Activated CD4-positive, alpha-beta memory T cell treated with anti-CD3 and anti-CD28 coated beads for 36 hours (primary cell): Measurements from ENCODE around the gene TMUB1. TPM values are rescaled to one million over a fixed set of nuclear protein-coding genes. Genes with fewer than 3 reads are reported as not detected.

Source experiments
- CTCF ChIA-PET: fragments of 350-600 bp; sonication (Branson Sonifier 250); formaldehyde crosslinking; loops from one replicate; lab custom pipeline; 2021; ENCODE audit warnings: antibody characterized with exemption, inconsistent platforms; lab: Charles Lee
- POLR2A ChIA-PET: fragments of 350-600 bp; sonication (Branson Sonifier 250); formaldehyde crosslinking; loops from one replicate; lab custom pipeline; 2021; ENCODE audit warnings: antibody characterized with exemption; lab: Charles Lee
- DNase-seq: peaks from one replicate; pipeline ENCODE4 v3.0.0-alpha.2; 2020
- H3K27ac Mint-ChIP-seq: one replicate; pipeline ENCODE4 v1.8.0; 2021; ENCODE audit warnings: mixed read lengths
- H3K27me3 Mint-ChIP-seq: one replicate; pipeline ENCODE4 v1.8.0; 2021; ENCODE audit warnings: mixed read lengths
- H3K36me3 Mint-ChIP-seq: one replicate; pipeline ENCODE4 v1.8.0; 2021; ENCODE audit warnings: mixed read lengths
- H3K4me1 Mint-ChIP-seq: one replicate; pipeline ENCODE4 v1.8.0; 2021; ENCODE audit warnings: low read depth, mixed read lengths
- H3K4me3 Mint-ChIP-seq: one replicate; pipeline ENCODE4 v1.8.0; 2021; ENCODE audit warnings: mild to moderate bottlenecking, mixed read lengths
- H3K9me3 Mint-ChIP-seq: one replicate; pipeline ENCODE4 v1.8.0; 2021; ENCODE audit warnings: mixed read lengths
- intact Hi-C: fragments of 100-400 bp; cut with micrococcal nuclease; formaldehyde crosslinking; loops from one replicate; pipeline ENCODE4 v1.15.1; 2023
- total RNA-seq, 2 experiments: library from RNA; stranded (reverse); gene quantifications; one replicate each; pipeline ENCODE4 v1.2.3, GENCODE V29; 2021

Gene TMUB1
- total RNA-seq, 2 experiments from 2014 or later = 53.8 to 60.9 TPM

DNA sequence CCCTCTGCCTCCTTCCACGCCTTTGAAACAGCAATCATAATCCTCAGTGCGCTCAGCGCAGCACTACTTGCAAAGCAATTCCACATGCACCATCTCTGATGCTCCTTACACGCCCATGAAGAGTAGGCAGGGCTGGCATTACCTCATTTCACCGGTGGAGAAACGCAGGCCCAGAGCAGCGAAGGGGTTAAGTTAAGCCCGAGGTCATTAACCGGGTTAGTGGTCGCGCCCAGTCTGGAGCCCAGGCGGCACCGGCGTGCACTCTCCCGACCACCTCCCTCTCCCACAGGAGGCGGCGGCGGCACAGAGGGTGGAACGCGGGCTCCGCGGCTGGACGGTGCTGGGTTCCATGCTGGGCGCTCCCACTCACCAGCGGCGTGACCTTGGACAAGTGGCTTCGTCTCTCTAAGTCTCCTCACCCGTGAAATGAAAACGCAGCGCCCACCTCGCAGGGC is 3.2 kb downstream of the TMUB1 start:
- H3K9me3 Mint-ChIP-seq = no peaks in the 10 kb centered on the region
- peaks cover 32% of the 10 kb centered on the region for H3K4me1 Mint-ChIP-seq
- peaks cover 13% of the 10 kb centered on the region for H3K36me3 Mint-ChIP-seq
- DNase-seq = no peak
- intact Hi-C loops = loop anchor here (1.0 to 2.0 kb wide), 4 partner anchors 22 to 271 kb away; partner anchors contain the start of genes ABCF2 and CHPF2
- H3K27me3 Mint-ChIP-seq = peaks cover 2% of the 10 kb centered on the region
- CTCF ChIA-PET = interaction anchor here (0.9 to 1.6 kb wide), 3 partner anchors 30 to 164 kb away, joined by 3 to 9 read pairs (median 4); no protein-coding TSS in a partner anchor
- POLR2A ChIA-PET = interaction anchor here (1.0 to 1.5 kb wide), 3 partner anchors 10 to 55 kb away, joined by 3 to 5 read pairs (median 5); partner anchors contain the start of gene ATG9B
- peak overlapping the region; percentile 86 for H3K27ac Mint-ChIP-seq
- peak overlapping the region; percentile 93 for H3K4me3 Mint-ChIP-seq

DNA sequence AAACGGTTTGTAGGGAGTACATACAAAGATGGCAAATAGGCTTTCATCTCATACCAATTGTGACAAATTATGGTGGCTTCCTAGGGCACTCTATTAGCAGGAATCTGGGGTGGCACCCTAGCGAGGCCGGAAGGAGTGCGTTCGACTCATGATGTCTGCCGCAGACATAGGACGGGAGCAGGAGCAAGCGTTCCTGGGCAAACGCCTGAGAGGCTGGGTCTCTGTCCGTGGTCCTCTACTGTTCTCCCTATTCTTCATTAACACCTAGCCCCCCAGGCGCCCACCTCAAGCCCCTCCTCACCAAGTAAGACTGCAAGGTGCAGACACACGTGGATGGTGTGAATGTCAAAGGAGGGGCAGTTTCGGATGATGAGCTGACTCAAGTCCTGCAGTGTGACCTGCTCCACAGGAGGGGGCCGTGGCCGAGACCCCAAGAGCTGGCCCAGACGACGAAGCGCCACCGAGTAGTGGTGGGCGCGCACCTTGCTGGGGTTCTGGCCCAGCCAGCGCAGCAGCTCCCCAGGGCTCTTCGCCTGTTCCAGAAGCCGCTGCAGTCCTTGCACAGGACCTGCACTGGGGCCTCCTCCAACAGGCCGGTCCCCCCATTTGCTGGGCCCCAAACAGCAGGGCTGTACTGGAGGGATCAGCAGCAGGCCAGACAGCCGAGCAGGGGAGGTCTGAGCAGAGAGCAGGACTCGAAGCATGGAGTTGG is 3.9 kb downstream of the TMUB1 start:
- Mint-ChIP-seq H3K4me1 (peaks cover 28% of the 10 kb centered on the region), H3K27me3 (no peaks in the 10 kb centered on the region), H3K9me3 (no peaks in the 10 kb centered on the region), H3K36me3 (peaks cover 13% of the 10 kb centered on the region), H3K27ac (peak overlapping the region; percentile 86), H3K4me3 (peak overlapping the region; percentile 93)
- intact Hi-C loops = no loop called here
- DNase-seq = no peak
- CTCF ChIA-PET = no interaction called here
- POLR2A ChIA-PET = no interaction called here

DNA sequence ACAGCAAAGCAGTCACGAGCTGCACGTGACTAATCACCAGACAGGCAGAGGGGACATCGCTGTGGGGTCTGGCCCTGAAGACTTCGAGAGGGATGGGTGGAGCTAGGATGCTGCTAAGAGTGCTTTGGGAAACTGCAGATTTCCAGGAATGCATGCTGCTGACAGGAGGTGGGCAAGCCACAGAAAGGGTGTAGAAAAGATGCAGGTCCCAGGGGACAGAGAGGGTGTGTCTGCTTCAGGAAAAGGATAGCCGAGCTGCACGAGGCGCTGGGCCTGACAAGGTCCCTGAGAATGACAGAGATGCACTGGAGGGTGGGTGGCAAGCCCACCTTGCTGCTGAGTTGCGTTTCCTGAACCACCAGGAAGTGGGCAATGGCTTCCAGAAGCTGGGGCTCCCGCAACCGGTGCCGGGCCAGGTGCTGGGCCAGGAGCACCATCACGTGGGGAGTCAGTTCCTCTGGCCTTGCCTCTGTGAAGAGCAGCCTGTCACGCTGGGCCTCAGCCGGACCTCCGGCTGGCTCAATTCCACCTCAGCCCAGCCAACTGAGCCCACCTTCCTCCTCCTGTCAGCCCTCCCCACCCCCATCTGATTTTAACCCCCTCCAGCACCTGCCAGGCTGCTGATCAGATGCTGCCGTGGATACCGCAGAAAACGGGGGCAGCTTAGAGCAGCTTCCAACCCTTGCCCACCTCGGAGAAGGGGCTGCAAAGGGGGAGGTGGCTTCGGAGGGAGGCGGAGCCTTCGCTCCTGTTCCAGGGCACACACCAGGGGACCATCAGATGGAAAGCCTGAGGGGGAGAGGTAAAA is 4.9 kb downstream of the TMUB1 start:
- POLR2A ChIA-PET = interaction anchor here (0.8 to 1.8 kb wide), 2 partner anchors 8 to 11 kb away, joined by 3 to 4 read pairs; partner anchors contain the start of gene AGAP3

DNA sequence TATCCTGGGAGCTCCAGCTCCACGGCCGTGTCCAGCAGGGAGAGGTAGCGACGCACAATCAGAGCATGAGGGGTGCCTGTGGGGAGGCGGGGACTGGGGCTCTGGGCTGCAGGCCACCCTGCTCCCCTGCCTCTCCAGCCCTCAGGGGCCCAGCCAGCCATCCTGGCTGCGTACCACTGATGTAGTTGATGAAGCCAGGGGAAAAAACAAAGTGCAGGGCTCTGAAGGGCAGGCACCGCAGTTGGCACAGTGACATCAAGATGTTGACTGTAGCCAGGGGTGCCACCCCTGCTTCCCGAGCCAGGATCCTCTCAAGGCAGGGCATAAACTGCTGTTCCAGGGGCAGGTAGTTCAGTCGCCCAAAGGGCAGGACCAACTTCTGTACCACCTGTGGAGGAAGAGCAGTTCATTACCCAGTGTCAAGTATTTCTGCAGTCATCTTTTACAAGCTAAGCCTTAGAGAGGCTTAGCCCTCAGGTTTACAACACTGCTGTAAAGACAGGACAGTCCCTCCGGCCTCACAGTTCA is 5.5 kb downstream of the TMUB1 start:
- Mint-ChIP-seq H3K27me3 (no peaks in the 10 kb centered on the region), H3K4me3 (peak overlapping the region; percentile 26), H3K27ac (peak overlapping the region; percentile 61), H3K36me3 (peaks cover 15% of the 10 kb centered on the region), H3K4me1 (peaks cover 26% of the 10 kb centered on the region), H3K9me3 (no peaks in the 10 kb centered on the region)
- CTCF ChIA-PET = interaction anchor here (1.1 to 1.2 kb wide), 3 partner anchors 10 to 33 kb away, joined by 3 to 4 read pairs (median 4); no protein-coding TSS in a partner anchor
- POLR2A ChIA-PET = interaction anchor here (0.8 to 1.8 kb wide), 3 partner anchors 9 to 17 kb away, joined by 3 to 4 read pairs (median 3); partner anchors contain the start of gene AGAP3
- no peak for DNase-seq
- intact Hi-C loops = no loop called here

More for the DNA sequence above, 4.9 kb downstream of the TMUB1 start:
- Mint-ChIP-seq H3K9me3 (no peaks in the 10 kb centered on the region), H3K27me3 (no peaks in the 10 kb centered on the region), H3K4me3 (peak overlapping the region; percentile 93), H3K4me1 (peaks cover 28% of the 10 kb centered on the region), H3K36me3 (peaks cover 15% of the 10 kb centered on the region), H3K27ac (peak overlapping the region; percentile 61)
- intact Hi-C loops = no loop called here
- CTCF ChIA-PET = interaction anchor here (0.7 to 1.1 kb wide), 2 partner anchors 10 to 116 kb away, joined by 3 read pairs; no protein-coding TSS in a partner anchor
- no peak for DNase-seq

DNA sequence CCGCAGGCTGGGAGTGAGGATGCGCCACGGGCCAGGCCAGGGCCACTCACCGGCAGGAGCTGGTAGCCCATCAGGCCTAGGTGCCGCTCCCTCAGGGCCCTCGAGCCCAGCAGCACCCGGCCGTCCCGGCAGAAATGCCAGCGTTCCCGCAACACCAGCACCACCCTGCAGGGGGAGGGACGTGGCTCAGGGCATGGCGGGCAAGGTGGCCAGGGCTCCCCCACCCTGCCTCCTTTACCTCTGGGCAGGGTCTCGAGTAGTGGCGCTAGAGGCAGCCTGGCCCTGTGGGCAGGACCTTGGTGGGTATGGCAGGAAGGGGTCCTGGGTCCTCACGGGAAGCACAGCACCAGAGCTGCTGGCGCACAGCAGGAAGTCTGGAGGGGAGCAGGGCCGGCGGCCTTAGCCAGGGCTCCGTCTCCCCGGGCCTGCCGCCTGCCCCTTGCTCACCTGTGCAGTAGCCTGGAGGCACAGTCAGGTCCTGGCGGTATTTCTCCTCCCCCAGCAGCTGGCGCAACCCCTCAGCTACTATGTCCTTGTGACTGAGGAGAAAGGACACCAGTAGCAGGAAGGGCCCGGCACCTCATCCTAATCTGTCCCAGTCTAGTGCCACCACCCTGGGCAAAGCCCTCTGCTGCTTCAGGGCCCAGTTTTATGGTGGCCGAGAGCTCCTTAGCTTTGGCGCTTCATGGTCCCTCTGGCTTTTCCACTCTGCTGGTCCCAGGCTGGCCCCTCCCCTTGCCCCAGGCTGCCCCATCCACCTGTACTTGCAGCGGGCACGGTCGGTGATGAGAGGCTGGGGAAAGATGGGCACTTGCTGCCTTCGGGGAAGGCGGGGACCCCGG is 6.2 kb downstream of the TMUB1 start:
- Mint-ChIP-seq H3K36me3 (peaks cover 16% of the 10 kb centered on the region), H3K27ac (no peak overlapping the region), H3K4me1 (peaks cover 21% of the 10 kb centered on the region), H3K4me3 (no peak overlapping the region), H3K9me3 (no peaks in the 10 kb centered on the region), H3K27me3 (no peaks in the 10 kb centered on the region)
- no peak for DNase-seq
- ChIA-PET CTCF (interaction anchor here (1.1 to 1.2 kb wide), 3 partner anchors 9 to 34 kb away, joined by 3 to 4 read pairs (median 4); no protein-coding TSS in a partner anchor), POLR2A (interaction anchor here (0.8 to 1.8 kb wide), 4 partner anchors 9 to 16 kb away, joined by 3 to 4 read pairs (median 3); partner anchors contain the start of gene AGAP3)
- intact Hi-C loops = no loop called here

DNA sequence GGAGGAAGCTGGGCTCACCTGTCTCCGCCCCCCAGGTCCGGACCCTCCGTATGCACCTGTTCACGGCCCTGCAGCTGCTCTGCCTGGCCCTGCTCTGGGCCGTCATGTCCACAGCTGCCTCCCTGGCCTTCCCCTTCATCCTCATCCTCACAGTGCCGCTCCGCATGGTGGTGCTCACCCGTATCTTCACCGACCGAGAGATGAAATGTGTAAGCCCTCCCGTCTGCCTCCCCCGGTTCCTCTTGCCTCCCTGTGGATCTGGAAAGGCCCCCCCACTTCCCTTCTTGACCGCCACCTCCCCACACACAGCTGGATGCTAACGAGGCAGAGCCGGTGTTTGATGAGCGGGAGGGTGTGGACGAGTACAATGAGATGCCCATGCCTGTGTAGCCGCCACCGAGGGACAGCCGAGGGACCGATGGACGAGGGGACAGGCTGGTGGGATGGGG is 7.3 kb downstream of the TMUB1 start:
- Mint-ChIP-seq H3K4me1 (peaks cover 16% of the 10 kb centered on the region), H3K27me3 (no peaks in the 10 kb centered on the region), H3K36me3 (peaks cover 18% of the 10 kb centered on the region), H3K4me3 (no peak overlapping the region), H3K9me3 (no peaks in the 10 kb centered on the region), H3K27ac (no peak overlapping the region)
- POLR2A ChIA-PET = interaction anchor here (1.1 kb wide), 1 partner anchor 8 kb away, joined by 3 read pairs; no protein-coding TSS in a partner anchor
- no peak for DNase-seq
- intact Hi-C loops = no loop called here
- CTCF ChIA-PET = no interaction called here

DNA sequence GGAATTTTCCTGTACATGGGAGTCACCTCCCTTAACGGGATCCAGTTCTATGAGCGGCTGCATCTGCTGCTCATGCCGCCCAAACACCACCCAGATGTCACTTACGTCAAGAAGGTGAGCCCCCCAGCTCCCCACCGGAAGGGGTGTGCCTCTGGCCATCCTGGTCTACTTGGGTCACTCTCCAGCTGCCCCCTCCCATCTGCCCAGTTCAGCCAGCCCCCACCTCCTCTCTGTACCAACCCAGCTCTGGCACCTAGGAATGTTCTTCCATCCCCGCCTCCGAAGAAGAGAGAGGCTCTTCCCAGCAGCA is 7.7 kb downstream of the TMUB1 start:
- ChIA-PET POLR2A (no interaction called here), CTCF (no interaction called here)
- no peak overlapping the region for H3K27ac Mint-ChIP-seq
- H3K4me1 Mint-ChIP-seq = peaks cover 16% of the 10 kb centered on the region
- peaks cover 21% of the 10 kb centered on the region for H3K36me3 Mint-ChIP-seq
- H3K27me3 Mint-ChIP-seq = no peaks in the 10 kb centered on the region
- no peak for DNase-seq
- intact Hi-C loops = no loop called here
- no peaks in the 10 kb centered on the region for H3K9me3 Mint-ChIP-seq
- no peak overlapping the region for H3K4me3 Mint-ChIP-seq

DNA sequence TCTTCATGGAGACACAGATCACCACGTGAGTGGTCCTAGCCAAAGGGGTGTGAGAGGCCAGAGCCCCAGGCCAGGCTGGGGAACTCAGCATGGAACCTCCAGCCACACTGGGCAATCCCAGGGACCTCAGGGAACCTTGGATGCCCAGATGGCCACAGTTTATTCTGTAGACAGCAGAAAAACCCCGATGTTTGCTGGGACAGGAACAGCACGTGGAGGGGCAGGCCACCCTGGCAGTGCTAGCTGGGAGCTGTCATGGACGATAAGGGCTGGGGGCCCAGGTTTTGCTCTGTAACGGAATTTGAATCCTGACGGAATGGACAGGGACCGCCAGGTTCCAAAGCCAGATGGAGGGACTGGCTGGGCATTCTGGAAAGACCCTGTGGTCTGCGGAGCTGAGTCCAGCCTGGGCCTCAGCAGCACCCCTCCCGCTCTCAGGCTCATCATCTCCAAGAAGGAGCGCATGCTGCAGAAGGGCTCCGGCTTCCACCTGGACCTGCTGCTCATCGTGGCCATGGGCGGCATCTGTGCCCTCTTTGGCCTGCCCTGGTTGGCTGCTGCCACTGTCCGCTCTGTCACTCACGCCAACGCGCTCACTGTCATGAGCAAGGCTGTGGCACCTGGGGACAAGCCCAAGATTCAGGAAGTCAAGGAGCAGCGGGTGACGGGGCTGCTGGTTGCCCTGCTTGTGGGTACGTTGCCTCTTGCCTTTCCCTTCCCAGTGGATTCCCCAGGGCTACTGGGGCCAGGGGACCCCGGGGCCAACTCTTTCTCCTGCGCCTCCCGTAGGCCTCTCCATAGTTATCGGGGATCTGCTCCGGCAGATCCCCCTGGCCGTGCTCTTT is 8.3 kb downstream of the TMUB1 start:
- DNase-seq = no peak
- intact Hi-C loops = no loop called here
- peaks cover 16% of the 10 kb centered on the region for H3K4me1 Mint-ChIP-seq
- H3K9me3 Mint-ChIP-seq = no peaks in the 10 kb centered on the region
- ChIA-PET POLR2A (no interaction called here), CTCF (no interaction called here)
- peaks cover 22% of the 10 kb centered on the region for H3K36me3 Mint-ChIP-seq
- H3K27me3 Mint-ChIP-seq = no peaks in the 10 kb centered on the region
- H3K4me3 Mint-ChIP-seq = no peak overlapping the region
- peak overlapping the region; percentile 5 for H3K27ac Mint-ChIP-seq

DNA sequence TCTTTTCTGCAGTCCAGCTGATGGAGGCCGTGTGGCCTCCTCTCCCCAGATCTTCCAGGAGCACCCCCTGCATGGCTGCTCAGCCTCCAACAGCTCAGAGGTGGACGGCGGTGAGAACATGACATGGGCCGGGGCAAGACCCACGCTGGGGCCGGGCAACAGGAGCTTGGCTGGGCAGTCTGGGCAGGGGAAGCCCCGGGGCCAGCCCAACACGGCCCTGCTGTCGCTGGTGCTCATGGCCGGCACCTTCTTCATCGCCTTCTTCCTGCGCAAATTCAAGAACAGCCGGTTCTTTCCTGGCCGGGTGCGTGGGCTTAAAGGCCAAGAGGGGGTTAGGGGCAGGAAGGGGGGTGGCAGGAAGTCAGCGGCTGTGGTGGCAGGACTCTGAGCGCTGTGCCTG is 9.3 kb downstream of the TMUB1 start:
- ChIA-PET POLR2A (no interaction called here), CTCF (no interaction called here)
- Mint-ChIP-seq H3K36me3 (peaks cover 25% of the 10 kb centered on the region), H3K27ac (no peak overlapping the region), H3K4me3 (no peak overlapping the region), H3K9me3 (no peaks in the 10 kb centered on the region), H3K4me1 (peaks cover 7% of the 10 kb centered on the region), H3K27me3 (no peaks in the 10 kb centered on the region)
- no peak for DNase-seq
- intact Hi-C loops = no loop called here

DNA sequence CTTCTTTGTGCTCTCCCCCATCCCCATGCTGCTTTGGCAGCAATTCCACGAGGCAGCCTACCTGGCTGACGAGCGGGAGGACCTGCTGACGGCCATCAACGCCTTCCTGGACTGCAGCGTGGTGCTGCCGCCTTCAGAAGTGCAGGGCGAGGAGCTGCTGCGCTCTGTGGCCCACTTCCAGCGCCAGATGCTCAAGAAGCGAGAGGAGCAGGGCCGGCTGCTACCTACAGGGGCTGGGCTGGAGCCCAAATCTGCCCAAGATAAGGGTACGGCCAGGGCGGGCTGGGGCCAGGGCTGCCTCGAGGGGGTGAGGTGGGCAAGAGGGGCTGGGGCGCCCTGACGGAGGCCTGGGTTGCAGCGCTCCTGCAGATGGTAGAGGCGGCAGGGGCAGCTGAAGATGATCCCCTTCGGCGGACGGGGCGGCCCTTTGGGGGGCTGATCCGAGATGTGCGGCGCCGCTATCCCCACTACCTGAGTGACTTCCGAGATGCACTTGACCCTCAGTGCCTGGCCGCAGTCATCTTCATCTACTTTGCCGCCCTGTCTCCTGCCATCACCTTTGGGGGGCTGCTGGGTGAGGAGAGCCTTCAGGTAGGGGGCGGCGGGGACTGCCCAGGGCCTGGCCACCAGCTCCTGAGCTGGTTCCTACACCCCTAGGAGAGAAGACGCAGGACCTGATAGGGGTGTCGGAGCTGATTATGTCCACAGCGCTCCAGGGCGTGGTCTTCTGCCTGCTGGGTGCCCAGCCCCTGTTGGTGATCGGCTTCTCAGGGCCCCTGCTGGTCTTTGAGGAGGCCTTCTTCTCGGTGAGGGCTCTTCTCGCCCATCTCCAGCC is 12.0 kb downstream of the TMUB1 start:
- no peak overlapping the region for H3K4me3 Mint-ChIP-seq
- H3K27ac Mint-ChIP-seq = no peak overlapping the region
- intact Hi-C loops = no loop called here
- no peaks in the 10 kb centered on the region for H3K9me3 Mint-ChIP-seq
- H3K36me3 Mint-ChIP-seq = peaks cover 26% of the 10 kb centered on the region
- H3K4me1 Mint-ChIP-seq = no peaks in the 10 kb centered on the region
- ChIA-PET CTCF (interaction anchor here (0.6 to 0.7 kb wide), 2 partner anchors 43 to 85 kb away, joined by 3 read pairs; partner anchors contain the start of gene ABCB8), POLR2A (interaction anchor here (1.3 kb wide), 1 partner anchor 11 kb away, joined by 4 read pairs; no protein-coding TSS in a partner anchor)
- no peak for DNase-seq
- H3K27me3 Mint-ChIP-seq = no peaks in the 10 kb centered on the region
